Activated naive CD8-positive, alpha-beta T cell treated with anti-CD3 and anti-CD28 coated beads, Interleukin-2, amount 50 U/mL, for 24 hours (primary cell): ENCODE results near the gene CCM2L.

Experiments used
- ATAC-seq: fragments of 150-1000 bp; cut with Tn5 transposase; one replicate; pipeline ENCODE4 v1.10.0; 2021
- DNase-seq: peaks from one replicate; pipeline ENCODE4 v3.0.0; 2021
- H3K27ac Mint-ChIP-seq: one replicate; pipeline ENCODE4 v1.8.0; 2021; ENCODE audit warnings: mild to moderate bottlenecking, mixed read lengths
- H3K27me3 Mint-ChIP-seq: one replicate; pipeline ENCODE4 v1.8.0; 2021; ENCODE audit warnings: mixed read lengths
- H3K36me3 Mint-ChIP-seq: one replicate; pipeline ENCODE4 v1.8.0; 2021; ENCODE audit warnings: low read depth, mixed read lengths
- H3K4me1 Mint-ChIP-seq: one replicate; pipeline ENCODE4 v1.8.0; 2021; ENCODE audit warnings: mixed read lengths
- H3K4me3 Mint-ChIP-seq: one replicate; pipeline ENCODE4 v1.8.0; 2021; ENCODE audit warnings: mild to moderate bottlenecking, moderate library complexity, mixed read lengths
- H3K9me3 Mint-ChIP-seq: one replicate; pipeline ENCODE4 v1.8.0; 2021; ENCODE audit warnings: mixed read lengths

CCM2L gene

DNA sequence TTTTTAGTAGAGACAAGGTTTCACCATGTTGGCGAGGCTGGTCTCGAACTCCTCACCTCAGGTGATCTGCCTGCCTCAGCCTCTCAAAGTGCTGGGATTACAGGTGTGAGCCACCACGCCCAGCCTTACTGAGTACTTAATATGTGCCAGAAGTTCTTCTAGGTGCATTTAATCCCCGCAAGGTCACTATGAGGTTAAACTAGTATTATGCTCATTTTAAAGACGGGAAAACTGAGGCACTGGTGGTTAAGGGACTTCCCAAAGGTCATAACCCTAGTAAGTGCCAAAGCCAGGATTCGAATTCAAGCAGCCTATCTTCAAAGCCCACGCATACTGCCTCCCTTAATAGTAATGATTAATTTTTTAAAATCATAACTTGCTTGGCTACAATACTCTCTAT is 674 bp upstream of the CCM2L start:
- Mint-ChIP-seq H3K9me3 (no peaks in the 10 kb centered on the region), H3K4me3 (no peak overlapping the region), H3K4me1 (no peaks in the 10 kb centered on the region), H3K27ac (no peak overlapping the region), H3K36me3 (no peaks in the 10 kb centered on the region), H3K27me3 (peaks cover 13% of the 10 kb centered on the region)
- DNase-seq (no peak), ATAC-seq (no peak)

DNA sequence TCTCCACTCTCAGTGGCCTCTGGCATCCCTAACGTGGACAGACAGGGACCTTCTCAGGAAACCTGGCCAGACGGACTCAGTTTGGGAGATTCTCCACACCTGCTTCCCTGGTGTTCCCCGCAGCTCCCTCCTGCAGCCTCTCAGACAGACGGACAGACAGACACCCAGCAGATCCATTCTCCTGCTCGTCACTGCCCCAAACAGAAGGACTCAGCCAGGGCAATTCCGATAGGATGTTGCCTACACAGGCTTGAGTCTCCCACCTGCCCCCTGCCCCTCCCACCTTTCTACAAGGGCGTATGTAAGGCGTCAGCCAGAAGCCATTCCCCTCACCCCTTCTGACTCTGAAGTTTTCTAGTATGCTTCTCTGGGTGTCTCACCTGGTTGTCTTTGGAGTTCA is 428 bp downstream of the CCM2L start:
- Mint-ChIP-seq H3K36me3 (no peaks in the 10 kb centered on the region), H3K27ac (no peak overlapping the region), H3K9me3 (no peaks in the 10 kb centered on the region), H3K27me3 (peaks cover 20% of the 10 kb centered on the region), H3K4me3 (no peak overlapping the region), H3K4me1 (no peaks in the 10 kb centered on the region)
- DNase-seq (no peak), ATAC-seq (no peak)

DNA sequence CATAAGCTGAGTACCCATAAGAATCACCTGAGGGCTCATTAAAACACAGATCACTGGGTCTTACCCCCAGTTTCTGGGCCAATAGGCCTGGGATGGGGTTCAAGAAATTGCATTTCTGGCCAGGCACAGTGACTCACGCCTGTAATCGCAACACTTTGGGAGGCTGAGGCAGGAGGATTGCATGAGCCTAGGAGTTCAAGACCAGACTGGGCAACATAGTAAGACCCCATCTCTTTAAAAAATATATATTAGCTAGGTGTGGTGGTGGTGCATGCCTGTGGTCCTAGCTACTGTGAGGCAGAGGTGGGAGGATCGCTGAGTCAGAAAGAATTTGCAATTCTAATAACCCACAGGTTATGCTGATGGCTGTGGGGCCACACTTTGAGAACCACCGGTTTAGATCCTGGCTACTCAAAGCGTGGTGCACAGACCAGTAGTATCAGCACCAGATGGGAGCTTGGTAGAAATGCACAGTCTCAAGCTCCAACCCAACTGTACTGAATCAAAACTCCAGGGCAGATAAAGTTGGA is 2.0 kb downstream of the CCM2L start:
- ATAC-seq = no peak
- H3K27ac Mint-ChIP-seq = no peak overlapping the region
- no peak for DNase-seq

DNA sequence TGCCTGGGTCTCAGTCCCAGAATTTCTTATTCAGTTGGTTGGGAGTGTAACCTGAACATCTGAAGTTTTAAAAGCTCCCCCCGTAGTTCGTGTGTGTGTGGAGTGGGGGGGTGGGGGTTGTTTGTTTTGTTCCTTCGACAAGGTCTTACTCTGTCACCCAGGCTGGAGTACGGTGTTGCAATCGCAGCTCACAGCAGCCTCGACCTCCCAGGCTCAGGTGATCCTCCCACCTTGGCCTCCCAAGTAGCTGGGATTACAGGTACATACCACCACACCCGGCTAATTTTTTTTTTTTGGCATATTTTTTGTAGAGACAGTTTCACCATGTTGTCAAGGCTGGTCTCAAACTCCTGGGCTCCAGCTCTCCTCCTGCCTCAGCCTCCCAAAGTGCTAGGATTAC is 3.1 kb downstream of the CCM2L start:
- Mint-ChIP-seq H3K27me3 (peaks cover 30% of the 10 kb centered on the region), H3K4me1 (peaks cover 7% of the 10 kb centered on the region), H3K36me3 (no peaks in the 10 kb centered on the region), H3K27ac (no peak overlapping the region), H3K4me3 (no peak overlapping the region), H3K9me3 (no peaks in the 10 kb centered on the region)
- no peak for ATAC-seq
- no peak for DNase-seq

More for the DNA sequence above, 2.0 kb downstream of the CCM2L start:
- Mint-ChIP-seq H3K4me1 (no peaks in the 10 kb centered on the region), H3K27me3 (peaks cover 25% of the 10 kb centered on the region), H3K4me3 (no peak overlapping the region), H3K9me3 (no peaks in the 10 kb centered on the region), H3K36me3 (no peaks in the 10 kb centered on the region)

DNA sequence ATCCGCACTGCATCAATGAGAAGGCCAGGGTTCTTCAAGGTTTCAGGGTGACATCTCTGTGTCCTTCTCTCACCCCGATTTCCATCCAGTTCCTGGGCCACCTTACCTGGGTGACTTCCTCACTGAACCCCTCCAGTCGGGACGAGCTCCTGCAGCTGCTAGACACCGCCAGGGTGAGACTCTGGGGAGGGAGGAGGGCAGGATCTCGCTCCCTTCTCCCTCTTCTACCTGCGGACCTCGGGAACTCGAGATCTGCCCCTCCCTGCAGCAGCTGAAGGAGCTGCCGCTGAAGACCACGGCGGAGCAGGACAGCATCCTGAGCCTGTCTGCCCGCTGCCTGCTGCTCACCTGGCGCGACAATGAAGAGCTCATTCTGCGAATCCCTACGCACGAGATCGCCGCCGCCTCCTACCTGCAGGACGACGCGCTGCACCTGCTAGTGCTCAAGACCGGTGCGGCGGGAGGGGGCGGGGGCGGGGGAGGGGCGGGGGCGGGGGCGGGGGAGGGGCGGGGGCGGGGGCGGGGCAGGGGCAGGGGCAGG is 7.5 kb downstream of the CCM2L start:
- no peak for ATAC-seq
- no peak overlapping the region for H3K27ac Mint-ChIP-seq
- no peaks in the 10 kb centered on the region for H3K36me3 Mint-ChIP-seq
- no peaks in the 10 kb centered on the region for H3K9me3 Mint-ChIP-seq
- peak overlapping the region; percentile 66 for H3K4me3 Mint-ChIP-seq
- H3K4me1 Mint-ChIP-seq = peaks cover 19% of the 10 kb centered on the region
- peaks cover 61% of the 10 kb centered on the region for H3K27me3 Mint-ChIP-seq
- no peak for DNase-seq

DNA sequence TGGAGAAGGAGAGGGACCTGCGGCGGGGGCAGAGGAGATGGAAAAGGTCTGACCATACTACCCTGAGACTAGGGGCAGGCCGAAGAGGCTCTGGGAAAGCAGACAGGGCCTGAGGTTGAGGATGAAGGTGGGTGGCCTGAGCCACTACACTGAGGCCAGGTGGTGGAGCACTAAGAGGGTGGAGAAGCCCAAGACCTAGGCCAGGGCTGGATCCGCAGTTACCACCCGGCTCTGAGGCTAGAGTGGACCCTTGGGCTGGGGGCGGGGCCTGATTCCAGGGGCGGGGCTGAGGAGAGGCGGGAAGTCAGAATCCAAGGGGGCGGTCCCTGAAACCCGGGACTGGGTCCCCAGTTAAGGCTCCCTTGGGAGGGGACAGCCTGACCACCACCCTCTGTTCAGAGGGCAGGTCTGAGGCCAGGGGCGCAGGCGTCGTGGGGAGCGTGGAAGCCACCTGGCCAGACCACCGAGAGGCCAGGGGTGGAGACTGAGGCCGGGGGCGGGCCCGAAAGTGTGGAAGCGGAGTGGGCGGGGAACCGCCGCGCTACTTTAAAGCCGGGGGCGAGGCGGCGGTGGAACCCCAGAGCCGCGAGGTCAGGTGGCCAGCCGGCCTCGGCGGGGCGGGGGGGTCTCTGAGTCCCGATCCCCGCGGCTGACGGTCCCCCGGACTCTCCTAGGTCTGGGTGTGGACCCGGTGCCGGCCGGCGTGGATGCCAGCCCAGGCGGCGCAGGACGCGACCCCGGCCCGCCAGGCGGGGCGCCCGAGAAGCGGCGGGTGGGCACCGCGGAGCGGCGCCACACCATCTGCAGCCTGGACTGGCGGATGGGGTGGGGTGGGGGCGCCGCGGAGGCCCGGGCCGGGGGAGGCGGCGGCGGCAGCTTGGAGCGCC is 8.3 kb downstream of the CCM2L start:
- Mint-ChIP-seq H3K36me3 (no peaks in the 10 kb centered on the region), H3K9me3 (no peaks in the 10 kb centered on the region), H3K4me1 (peaks cover 19% of the 10 kb centered on the region), H3K4me3 (peak overlapping the region; percentile 66), H3K27me3 (peaks cover 67% of the 10 kb centered on the region), H3K27ac (no peak overlapping the region)
- ATAC-seq = peak; percentile 62
- DNase-seq = peak; percentile 64

DNA sequence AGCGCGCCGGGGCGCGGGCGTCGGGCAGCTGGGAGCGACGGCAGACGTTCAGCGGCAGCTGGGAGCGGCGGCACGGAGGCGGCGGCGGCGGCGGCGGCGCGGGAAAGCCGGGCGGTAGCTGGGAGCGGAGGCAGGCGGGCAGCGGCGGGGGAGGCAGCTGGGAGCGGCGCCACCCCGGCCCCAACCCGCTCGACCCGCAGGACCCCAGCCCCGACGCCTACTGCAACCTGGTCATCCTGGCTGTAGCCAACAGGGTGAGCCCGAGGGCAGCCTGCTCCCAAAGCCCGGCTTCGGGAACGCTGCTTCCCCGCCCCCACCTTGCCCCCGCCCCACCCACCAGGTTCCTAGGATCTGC is 8.9 kb downstream of the CCM2L start:
- no peak for DNase-seq
- Mint-ChIP-seq H3K36me3 (no peaks in the 10 kb centered on the region), H3K27me3 (peaks cover 71% of the 10 kb centered on the region), H3K4me1 (peaks cover 19% of the 10 kb centered on the region), H3K27ac (no peak overlapping the region), H3K9me3 (no peaks in the 10 kb centered on the region), H3K4me3 (peak overlapping the region; percentile 71)
- ATAC-seq = no peak

DNA sequence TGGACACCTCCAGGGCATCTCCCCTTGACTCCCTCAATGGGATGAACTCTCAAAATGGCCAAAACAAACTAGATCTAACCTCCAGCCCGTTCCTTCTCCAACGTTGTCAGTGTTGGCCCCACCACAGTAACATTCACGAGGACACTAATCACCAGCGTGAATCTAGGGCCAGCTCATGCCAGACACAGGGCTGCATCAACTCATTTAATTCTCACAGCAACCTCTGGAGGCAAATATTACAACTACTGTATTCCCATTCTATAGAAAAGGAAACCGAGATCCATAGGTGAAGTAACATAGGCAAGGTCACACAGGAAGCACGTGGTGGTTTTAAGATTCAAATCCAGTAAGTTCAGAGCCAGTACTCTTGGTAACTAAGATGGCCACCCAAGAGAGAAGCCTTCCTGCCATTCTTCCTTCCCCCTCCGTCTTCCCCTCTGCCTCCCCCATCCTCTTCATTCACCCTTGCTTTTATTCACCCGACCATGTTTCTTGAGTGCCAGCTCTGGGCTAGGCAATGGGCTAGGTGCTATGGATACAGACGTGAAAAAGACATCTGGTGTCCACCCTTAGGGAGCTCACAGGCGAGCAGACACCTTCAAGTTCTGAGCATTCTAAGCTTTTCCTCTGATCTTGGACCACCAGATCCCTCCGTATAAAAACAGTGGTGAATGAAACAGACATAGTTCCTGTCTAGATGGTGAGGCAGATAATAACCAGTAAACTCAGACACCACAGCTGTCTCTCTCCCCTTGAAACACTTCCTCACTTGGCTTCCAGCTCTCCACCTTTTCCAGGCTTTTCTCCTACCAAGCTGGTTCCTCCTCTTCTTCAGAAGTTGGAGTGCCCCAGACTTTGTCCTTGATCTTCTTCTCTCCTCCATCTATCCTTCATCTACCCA is 9.6 kb downstream of the CCM2L start:
- H3K4me3 Mint-ChIP-seq = peak overlapping the region; percentile 71
- peaks cover 74% of the 10 kb centered on the region for H3K27me3 Mint-ChIP-seq
- H3K4me1 Mint-ChIP-seq = peaks cover 19% of the 10 kb centered on the region
- H3K27ac Mint-ChIP-seq = no peak overlapping the region
- H3K36me3 Mint-ChIP-seq = no peaks in the 10 kb centered on the region
- no peaks in the 10 kb centered on the region for H3K9me3 Mint-ChIP-seq
- DNase-seq (no peak), ATAC-seq (no peak)

DNA sequence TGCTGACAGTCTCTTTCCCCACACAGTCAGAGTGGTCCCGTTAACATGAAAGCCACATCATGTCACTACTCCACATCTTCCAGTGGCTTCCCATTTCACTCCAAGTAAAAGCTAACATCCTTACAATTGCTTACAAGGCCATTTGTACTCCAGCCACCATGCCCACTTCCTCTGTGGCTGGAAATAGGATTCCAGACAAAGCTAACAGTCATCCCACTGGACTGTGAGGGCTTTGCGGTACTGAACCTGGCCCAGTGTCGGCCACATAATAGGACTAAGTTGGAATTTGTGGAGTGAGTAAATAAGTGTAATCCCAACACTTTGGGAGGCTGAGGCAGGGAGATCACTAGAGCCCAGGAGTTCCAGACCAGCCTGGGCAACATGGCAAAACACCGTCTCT is 10.9 kb downstream of the CCM2L start:
- Mint-ChIP-seq H3K36me3 (no peaks in the 10 kb centered on the region), H3K4me3 (no peak overlapping the region), H3K9me3 (no peaks in the 10 kb centered on the region), H3K27me3 (peaks cover 69% of the 10 kb centered on the region), H3K4me1 (peaks cover 19% of the 10 kb centered on the region), H3K27ac (no peak overlapping the region)
- no peak for ATAC-seq
- DNase-seq = no peak

DNA sequence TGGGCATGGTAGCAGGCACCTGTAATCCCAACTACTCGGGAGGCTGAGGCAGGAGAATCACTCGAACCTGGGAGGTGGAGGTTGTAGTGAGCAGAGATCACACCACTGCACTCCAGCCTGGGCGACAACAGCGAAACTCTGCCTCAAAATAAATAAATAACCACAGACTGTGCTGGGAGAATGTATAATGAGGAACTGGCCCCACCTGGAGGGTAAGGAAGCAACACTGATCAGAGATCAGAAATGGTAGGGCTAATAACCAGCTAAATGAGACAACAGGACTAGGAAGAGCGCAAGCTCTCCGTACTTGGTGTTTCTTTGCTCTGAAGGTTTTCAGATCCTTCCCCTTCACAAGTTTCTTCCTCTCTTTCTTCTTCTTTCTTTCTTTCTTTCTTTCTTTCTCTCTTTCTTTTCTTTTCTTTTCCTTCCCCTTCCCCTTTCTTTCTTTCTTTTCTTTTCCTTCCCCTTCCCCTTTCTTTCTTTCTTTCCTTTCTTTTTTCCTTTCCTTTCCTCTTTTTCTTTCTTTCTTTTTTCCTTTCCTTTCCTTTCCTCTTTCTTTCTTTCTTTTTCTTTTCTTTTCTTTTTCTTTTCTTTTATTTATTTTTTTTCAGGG is 14.6 kb downstream of the CCM2L start:
- DNase-seq = no peak
- Mint-ChIP-seq H3K27me3 (peaks cover 48% of the 10 kb centered on the region), H3K27ac (no peak overlapping the region), H3K36me3 (no peaks in the 10 kb centered on the region), H3K4me3 (no peak overlapping the region), H3K4me1 (peaks cover 6% of the 10 kb centered on the region), H3K9me3 (no peaks in the 10 kb centered on the region)
- no peak for ATAC-seq

DNA sequence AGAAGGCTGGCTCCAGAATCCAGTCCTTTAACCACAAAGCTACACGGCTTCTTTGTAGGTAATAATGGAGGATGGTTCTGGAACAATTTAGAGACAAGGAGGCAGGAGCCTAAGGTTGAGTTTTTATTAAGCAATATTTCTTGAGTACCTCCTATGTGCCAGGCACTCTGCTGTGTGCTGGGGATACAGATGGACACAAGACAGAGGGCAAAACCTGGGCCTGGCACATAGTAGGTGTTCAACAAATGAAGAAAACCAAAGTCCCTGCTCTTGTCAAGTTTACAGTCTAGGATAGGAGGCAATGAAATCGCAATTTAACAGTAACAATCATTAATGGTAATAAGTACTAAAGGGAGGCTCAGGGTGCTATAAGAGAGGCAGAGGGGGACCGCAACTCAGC is 17.4 kb downstream of the CCM2L start:
- no peak for ATAC-seq
- H3K27me3 Mint-ChIP-seq = peaks cover 31% of the 10 kb centered on the region

DNA sequence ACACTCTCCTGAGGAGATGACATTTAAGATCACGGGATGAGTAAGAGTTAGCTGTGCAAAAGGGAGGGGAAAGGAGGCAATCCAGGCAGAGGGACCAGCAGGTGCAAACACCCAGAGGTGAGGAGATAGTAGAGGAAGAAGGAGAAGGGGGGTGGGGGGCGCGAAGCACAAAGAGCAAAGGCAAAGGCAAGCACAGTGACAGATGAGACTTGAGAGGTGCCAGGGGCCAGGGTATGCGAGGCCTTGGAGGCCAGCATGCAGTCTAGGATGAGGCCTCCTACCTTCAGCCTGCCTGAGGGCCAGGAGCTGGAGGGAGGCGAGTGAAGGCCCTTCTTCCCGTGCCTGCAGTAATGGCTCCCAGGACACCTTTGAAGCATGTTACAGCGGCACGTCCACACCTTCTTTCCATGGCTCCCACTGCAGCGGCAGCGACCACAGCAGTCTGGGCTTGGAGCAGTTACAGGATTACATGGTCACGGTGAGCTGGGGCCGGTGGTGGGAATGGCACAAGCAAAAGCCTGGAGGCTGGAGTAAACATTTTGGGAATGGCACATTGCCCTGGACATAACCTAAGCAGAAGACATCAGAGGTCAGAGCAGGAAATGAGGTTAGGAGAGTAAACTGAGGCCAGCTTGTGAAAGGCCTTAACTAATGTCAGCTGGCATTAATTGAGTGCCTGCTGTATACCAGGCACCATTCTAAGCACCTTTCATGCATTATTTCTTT is 18.6 kb downstream of the CCM2L start:
- ATAC-seq (no peak), DNase-seq (no peak)
- H3K27me3 Mint-ChIP-seq = peaks cover 29% of the 10 kb centered on the region
- H3K4me3 Mint-ChIP-seq = no peak overlapping the region
- no peaks in the 10 kb centered on the region for H3K4me1 Mint-ChIP-seq
- no peaks in the 10 kb centered on the region for H3K36me3 Mint-ChIP-seq
- H3K27ac Mint-ChIP-seq = no peak overlapping the region
- H3K9me3 Mint-ChIP-seq = no peaks in the 10 kb centered on the region

More for the DNA sequence above, 17.4 kb downstream of the CCM2L start:
- Mint-ChIP-seq H3K9me3 (no peaks in the 10 kb centered on the region), H3K27ac (no peak overlapping the region), H3K4me3 (no peak overlapping the region), H3K36me3 (no peaks in the 10 kb centered on the region), H3K4me1 (no peaks in the 10 kb centered on the region)
- DNase-seq = no peak

DNA sequence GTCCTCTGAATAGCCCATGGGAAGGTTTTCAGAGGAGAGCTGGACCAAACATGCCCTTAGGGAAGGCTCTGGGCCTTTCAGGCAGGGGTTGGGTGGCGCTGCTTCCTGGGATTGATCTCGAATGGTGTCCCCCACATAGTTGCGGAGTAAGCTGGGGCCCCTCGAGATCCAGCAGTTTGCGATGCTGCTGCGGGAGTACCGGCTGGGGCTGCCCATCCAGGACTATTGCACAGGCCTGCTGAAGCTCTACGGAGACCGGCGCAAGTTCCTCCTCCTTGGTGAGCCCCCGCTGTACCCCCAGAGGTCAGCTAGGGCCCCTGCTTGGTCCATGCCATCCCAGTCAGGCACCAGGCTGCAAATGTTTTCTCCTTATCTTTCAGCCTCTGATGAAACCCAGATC is 19.3 kb downstream of the CCM2L start:
- no peak overlapping the region for H3K27ac Mint-ChIP-seq
- H3K4me3 Mint-ChIP-seq = no peak overlapping the region
- no peaks in the 10 kb centered on the region for H3K9me3 Mint-ChIP-seq
- peaks cover 32% of the 10 kb centered on the region for H3K27me3 Mint-ChIP-seq
- no peak for DNase-seq
- H3K36me3 Mint-ChIP-seq = no peaks in the 10 kb centered on the region
- no peak for ATAC-seq
- H3K4me1 Mint-ChIP-seq = no peaks in the 10 kb centered on the region
